GM19468 (cell line): ENCODE data around the gene DUSP12.
"Not testable (repeated sequence)": the region's sequence is repeated elsewhere in the genome, so short reads cannot be mapped to it uniquely, and the experiment has no call there.

ENCODE experiments used
- ATAC-seq: cut with Tn5 transposase; IDR thresholded peaks from one replicate; pipeline ENCODE4 v1.9.1; 2021; ENCODE audit warnings: mild to moderate bottlenecking, moderate library complexity, moderate number of reproducible peaks; ENCODE audit not compliant: unreplicated experiment; ENCODE audit errors: extremely low read depth

DUSP12 gene

GRCh38 chr1:161749509-161750407 is at the start of gene DUSP12:
Gene DUSP12 (plus strand): TSS chr1:161749786. CDS start chr1:161749802, 16 bp downstream.
- ATAC-seq: peak; percentile 93

- ATAC-seq: no peak
Measured at GRCh38 chr1:161702250-161702649, 47.3 kb upstream of the DUSP12 start.

- no peak for ATAC-seq
Measured at GRCh38 chr1:161705537-161705936, 44.0 kb upstream of the DUSP12 start.

- no peak for ATAC-seq
Measured at GRCh38 chr1:161706113-161706481, 43.5 kb upstream of the DUSP12 start.

GRCh38 chr1:161706482-161707347 is 42.9 kb upstream of the DUSP12 start, which contains the start of gene FCRLA:
Gene FCRLA (plus strand): TSS chr1:161707229. CDS start chr1:161707265, 36 bp downstream.
- peak; percentile 70 for ATAC-seq

GRCh38 chr1:161707503-161707902 is 42.1 kb upstream of the DUSP12 start:
- ATAC-seq: no peak

- ATAC-seq: no peak
Measured at GRCh38 chr1:161709373-161709772, 40.2 kb upstream of the DUSP12 start.

GRCh38 chr1:161710560-161710959 is 39.0 kb upstream of the DUSP12 start:
- no peak for ATAC-seq

- no peak for ATAC-seq
Measured at GRCh38 chr1:161718559-161719324, 30.8 kb upstream of the DUSP12 start.

GRCh38 chr1:161719325-161719611 is 30.3 kb upstream of the DUSP12 start:
- ATAC-seq: peak; percentile 25

- ATAC-seq: no peak
Measured at GRCh38 chr1:161720422-161720821, 29.2 kb upstream of the DUSP12 start.

GRCh38 chr1:161720956-161721737 is 28.4 kb upstream of the DUSP12 start, which contains the start of gene FCRLB:
Gene FCRLB (plus strand): TSS chr1:161721544. CDS start chr1:161722673, 1,129 bp downstream.
- ATAC-seq: no peak

GRCh38 chr1:161721738-161722343 is 27.7 kb upstream of the DUSP12 start:
- ATAC-seq: no peak

GRCh38 chr1:161722406-161722805 is 27.2 kb upstream of the DUSP12 start:
- ATAC-seq: no peak

- no peak for ATAC-seq
Measured at GRCh38 chr1:161723459-161724141, 26.0 kb upstream of the DUSP12 start.

GRCh38 chr1:161725258-161725907 is 24.2 kb upstream of the DUSP12 start:
- ATAC-seq: not testable (repeated sequence)

- no peak for ATAC-seq
Measured at GRCh38 chr1:161725908-161726472, 23.6 kb upstream of the DUSP12 start.
